Psoas muscle (tissue), 8 donors: Measurements from ENCODE around the gene LPCAT1. TPM values are rescaled to one million over a fixed set of nuclear protein-coding genes. Genes with fewer than 3 reads are reported as not detected.

Experiments used
- ATAC-seq, 4 donors: fragments of 200-7000 bp; cut with Tn5 transposase; one replicate each; pipeline ENCODE4 v1.9.1; 2020; ENCODE audit warnings: moderate library complexity in 3 of 4, mild to moderate bottlenecking in 2 of 4
- DNase-seq, 2 donors: peaks; one replicate each; pipeline ENCODE4 v3.0.0-alpha.2; 2020
- H3K27ac ChIP-seq: fragments of 200-600 bp; one replicate; pipeline ENCODE4 v1.8.0; 2022
- H3K27me3 ChIP-seq, 3 donors: fragments of 200-600 bp in 1 of 3; one replicate each; pipeline versions ENCODE4 v1.6.1 to v1.8.0; 2013 to 2022; ENCODE audit warnings: low read length in 2 of 3, mild to moderate bottlenecking in 2 of 3, moderate library complexity in 1 of 3; ENCODE audit not compliant: insufficient read depth in 3 of 3
- H3K36me3 ChIP-seq, 2 donors: fragments of 200-600 bp in 1 of 2; one replicate each; pipeline versions ENCODE4 v1.6.1 to v1.8.0; 2013 to 2022; ENCODE audit warnings: low read depth in 1 of 2, mild to moderate bottlenecking in 1 of 2, moderate library complexity in 1 of 2; ENCODE audit not compliant: insufficient read depth in 1 of 2
- H3K4me1 ChIP-seq: fragments of 200-600 bp; one replicate; pipeline ENCODE4 v1.8.0; 2022
- H3K4me3 ChIP-seq: fragments of 200-600 bp; one replicate; pipeline ENCODE4 v1.8.0; 2022; ENCODE audit warnings: mild to moderate bottlenecking
- H3K9me3 ChIP-seq: fragments of 200-600 bp; one replicate; pipeline ENCODE4 v1.8.0; 2022
- CTCF ChIP-seq: fragments of 200-600 bp; IDR thresholded peaks from one replicate; pipeline ENCODE4 v1.8.0; 2022; ENCODE audit warnings: antibody characterized with exemption
- WGBS, 3 donors: extraction: QIAGEN DNeasy Blood & Tissue Kit; methylation state at CpG; one replicate each; pipeline versions ENCODE4 v1.1.6 to v1.1.7; 2013; 5-methylcytosine and 5-hydroxymethylcytosine counted together
- intact Hi-C, 2 donors: fragments of 100-400 bp; cut with DNase I; formaldehyde crosslinking; loops; one replicate each; pipeline versions ENCODE4 v1.11.0 to v1.14.2; 2022
- polyA plus RNA-seq, 3 donors: library from polyadenylated mRNA; stranded (reverse); fragments of 200-250 nt; gene quantifications; one replicate each; pipeline ENCODE4 v1.2.3, GENCODE V29; 2013
- total RNA-seq, 4 donors: library from RNA; stranded (reverse); fragmentation: NEBNext Ultra II Directional in 2 of 4; extraction: Animal tissue kit (Norgen Biotek cat#: 25700) in 2 of 4; gene quantifications; one replicate each; pipeline versions ENCODE4 v1.2.1 to v1.2.4, GENCODE V29; 2021 to 2023
- donor health status: healthy with polysubstance abuse.
- donor health status: DM: no; HTN: no; CAD: no; lungs with moderate emphysema.
- donor health status: Bipolar disorder and iron deficiency.
- donor health status: healthy.
- donor health status: DM: yes; HTN: yes; CAD: no.
- donor health status: DM: no; HTN: no; CAD: no.
- donor health status: DM: no; HTN: no; CAD: no.
- donor health status: DM: yes; HTN: yes; CAD: no.

The LPCAT1 gene
- total and polyA plus RNA-seq, 7 donors: 2.4 to 6.2 (median 4.7) TPM

- intact Hi-C loops: loop anchor here in 1 of 2 donors (10.0 kb wide), 1 partner anchor 120 kb away; no protein-coding TSS in a partner anchor
- DNase-seq (no peak), ATAC-seq (no peak)
- Histone ChIP-seq H3K4me1 (no peaks in the 10 kb centered on the region), H3K27ac (no peak overlapping the region), H3K9me3 (no peaks in the 10 kb centered on the region), H3K36me3 (peaks cover 0 to 19% of the 10 kb centered on the region in 2 donors), H3K4me3 (no peak overlapping the region), H3K27me3 (no peaks in the 10 kb centered on the region)
- TF ChIP-seq CTCF: no peak
- WGBS, 3 donors: 79 to 92% (median 83%) methylated on average over 20 of the region's 20 CpGs
Measured at GRCh38 chr5:1484730-1485578, 38.8 kb downstream of the LPCAT1 start.

DNA sequence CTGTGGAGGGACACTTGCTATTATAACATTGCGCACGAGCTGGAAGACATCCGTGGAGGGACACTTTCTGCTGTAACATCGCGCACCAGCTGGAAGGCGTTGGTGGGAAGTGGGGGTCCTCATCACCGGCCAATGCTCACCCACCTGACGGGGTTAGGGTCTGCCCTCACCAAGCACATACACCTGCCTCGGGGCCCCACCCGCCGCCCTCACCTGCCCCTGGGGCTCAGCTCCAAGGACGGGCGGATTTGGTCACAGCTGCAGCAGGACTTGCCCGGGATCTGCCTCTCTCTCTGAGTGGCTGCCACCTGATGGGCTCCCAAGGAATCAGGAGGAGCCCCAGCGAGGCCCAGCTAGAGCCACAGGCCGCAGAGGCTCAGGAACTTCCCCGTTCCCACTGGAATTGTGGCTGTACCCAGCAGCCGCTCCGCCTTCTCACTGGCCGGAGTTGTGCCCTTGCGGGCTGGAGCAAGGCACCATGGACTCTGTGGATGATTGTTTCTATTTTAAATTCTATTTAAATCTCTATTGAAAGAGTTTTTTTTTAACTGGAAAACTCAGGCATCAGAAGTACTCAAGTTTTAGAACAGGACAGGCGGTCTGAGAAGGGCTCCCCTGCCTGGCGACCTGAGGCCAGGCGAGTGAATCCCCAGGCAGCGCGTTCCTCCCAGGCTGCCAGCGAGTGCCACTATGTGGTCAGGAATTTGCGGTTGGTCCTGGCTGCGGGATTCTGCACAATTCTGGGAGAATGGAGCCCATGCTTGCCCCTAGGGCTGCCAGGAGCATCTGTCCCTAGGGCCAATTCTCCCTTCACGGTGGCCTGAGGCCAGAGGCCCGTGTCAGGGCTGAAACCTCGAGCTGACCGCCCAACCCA, 39.7 kb downstream of the LPCAT1 start:
- H3K36me3 ChIP-seq: peaks cover 0 to 13% of the 10 kb centered on the region in 2 donors
- DNase-seq (no peak), ATAC-seq (no peak)
- intact Hi-C loops: loop anchor here in 1 of 2 donors (10.0 kb wide), 1 partner anchor 121 kb away; no protein-coding TSS in a partner anchor
- TF ChIP-seq CTCF: no peak
- no peaks in the 10 kb centered on the region for H3K9me3 ChIP-seq
- WGBS, 3 donors: 89 to 91% (median 91%) methylated on average over 33 of the region's 33 CpGs
- no peak overlapping the region for H3K4me3 ChIP-seq
- H3K27me3 ChIP-seq: no peaks in the 10 kb centered on the region
- no peak overlapping the region for H3K27ac ChIP-seq
- no peaks in the 10 kb centered on the region for H3K4me1 ChIP-seq

- H3K27me3 ChIP-seq: no peaks in the 10 kb centered on the region
- intact Hi-C loops: loop anchor here in 1 of 2 donors (10.0 kb wide), 1 partner anchor 122 kb away; no protein-coding TSS in a partner anchor
- ATAC-seq: no peak
- H3K9me3 ChIP-seq: no peaks in the 10 kb centered on the region
- no peaks in the 10 kb centered on the region for H3K4me1 ChIP-seq
- H3K36me3 ChIP-seq: peaks cover 0 to 18% of the 10 kb centered on the region in 2 donors
- 87 to 91% (median 89%) methylated on average over 13 of the region's 13 CpGs for WGBS, 3 donors
- DNase-seq: no peak
- H3K4me3 ChIP-seq: no peak overlapping the region
- TF ChIP-seq CTCF: no peak
- H3K27ac ChIP-seq: no peak overlapping the region
Measured at GRCh38 chr5:1483064-1483463, 40.7 kb downstream of the LPCAT1 start.

DNA sequence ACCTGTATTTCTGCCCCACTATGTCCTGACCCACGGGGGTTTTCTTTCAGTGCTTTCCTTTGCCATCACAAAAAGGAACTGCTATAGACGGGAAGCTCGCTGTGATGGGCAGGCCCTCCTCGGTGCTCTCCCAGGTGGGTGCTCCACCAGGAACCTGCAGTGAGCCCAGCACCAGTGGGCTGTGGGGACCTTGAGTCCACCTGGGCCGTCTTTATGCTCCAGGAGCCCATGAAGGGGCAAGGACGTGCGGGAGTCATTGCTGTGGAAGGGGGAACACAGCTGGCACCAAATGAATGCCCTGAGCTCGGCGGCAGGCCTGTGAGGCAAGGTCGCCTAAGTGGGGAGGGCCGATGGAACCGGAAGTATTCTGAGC, 41.8 kb downstream of the LPCAT1 start:
- ATAC-seq (no peak), DNase-seq (no peak)
- intact Hi-C loops: loop anchor here in 1 of 2 donors (10.0 kb wide), 1 partner anchor 123 kb away; no protein-coding TSS in a partner anchor
- WGBS, 3 donors: 92 to 93% (median 92%) methylated on average over 12 of the region's 12 CpGs
- Histone ChIP-seq H3K4me3 (no peak overlapping the region), H3K27me3 (no peaks in the 10 kb centered on the region), H3K36me3 (peaks cover 0 to 7% of the 10 kb centered on the region in 2 donors), H3K4me1 (no peaks in the 10 kb centered on the region), H3K9me3 (no peaks in the 10 kb centered on the region), H3K27ac (no peak overlapping the region)
- no peak for TF ChIP-seq CTCF
